ENCODE results near the gene IRF3.

DNA sequence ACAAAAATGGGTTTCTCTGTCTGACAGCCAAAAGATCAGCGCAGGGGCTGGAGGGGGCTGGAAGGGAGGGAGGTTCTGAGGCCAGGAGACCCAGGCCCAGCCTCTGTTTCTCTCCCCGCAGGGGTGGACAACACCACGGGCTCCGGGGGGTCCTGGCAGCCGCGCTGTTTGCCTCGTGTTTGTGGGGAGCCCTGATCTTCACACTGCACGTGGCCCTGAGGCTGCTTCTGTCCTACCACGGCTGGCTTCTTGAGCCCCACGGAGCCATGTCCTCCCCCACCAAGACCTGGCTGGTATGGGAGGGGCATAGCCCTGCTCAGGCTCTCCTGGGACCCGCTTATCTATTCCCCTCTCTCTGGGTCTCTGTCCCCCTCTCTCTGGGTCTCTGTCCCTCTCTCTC, 34.9 kb upstream of the IRF3 start:
- TF ChIP-seq, protein P1, sequence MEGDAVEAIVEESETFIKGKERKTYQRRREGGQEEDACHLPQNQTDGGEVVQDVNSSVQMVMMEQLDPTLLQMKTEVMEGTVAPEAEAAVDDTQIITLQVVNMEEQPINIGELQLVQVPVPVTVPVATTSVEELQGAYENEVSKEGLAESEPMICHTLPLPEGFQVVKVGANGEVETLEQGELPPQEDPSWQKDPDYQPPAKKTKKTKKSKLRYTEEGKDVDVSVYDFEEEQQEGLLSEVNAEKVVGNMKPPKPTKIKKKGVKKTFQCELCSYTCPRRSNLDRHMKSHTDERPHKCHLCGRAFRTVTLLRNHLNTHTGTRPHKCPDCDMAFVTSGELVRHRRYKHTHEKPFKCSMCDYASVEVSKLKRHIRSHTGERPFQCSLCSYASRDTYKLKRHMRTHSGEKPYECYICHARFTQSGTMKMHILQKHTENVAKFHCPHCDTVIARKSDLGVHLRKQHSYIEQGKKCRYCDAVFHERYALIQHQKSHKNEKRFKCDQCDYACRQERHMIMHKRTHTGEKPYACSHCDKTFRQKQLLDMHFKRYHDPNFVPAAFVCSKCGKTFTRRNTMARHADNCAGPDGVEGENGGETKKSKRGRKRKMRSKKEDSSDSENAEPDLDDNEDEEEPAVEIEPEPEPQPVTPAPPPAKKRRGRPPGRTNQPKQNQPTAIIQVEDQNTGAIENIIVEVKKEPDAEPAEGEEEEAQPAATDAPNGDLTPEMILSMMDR (IDR thresholded peaks at IDR 0.05) = no peak
- TF ChIP-seq ZFX (IDR thresholded peaks at IDR 0.05; ENCODE audit: borderline replicate concordance) = no peak
